Right renal cortex interstitium (tissue), 3 donors: ENCODE measurements around the gene FAM185A. TPM values are rescaled to one million over a fixed set of nuclear protein-coding genes. Genes with fewer than 3 reads are reported as not detected.
"Not testable (repeated sequence)": the region's sequence is repeated elsewhere in the genome, so short reads cannot be mapped to it uniquely, and the experiment has no call there.

ENCODE experiments used
- DNase-seq, 3 donors: peaks; one replicate each; pipeline ENCODE4 v3.0.0-alpha.2; 2013; ENCODE audit warnings: low read depth in 3 of 3, low spot score in 2 of 3
- polyA plus RNA-seq, 3 donors: library from polyadenylated mRNA; unstranded; fragments of 120-200 nt; gene quantifications; one replicate each; pipeline ENCODE4 v1.2.1, GENCODE V29; 2013; ENCODE audit not compliant: insufficient read length in 3 of 3

Gene FAM185A
- polyA plus RNA-seq, 3 donors, result 9.9 to 12.2 (median 12.1) TPM

DNA sequence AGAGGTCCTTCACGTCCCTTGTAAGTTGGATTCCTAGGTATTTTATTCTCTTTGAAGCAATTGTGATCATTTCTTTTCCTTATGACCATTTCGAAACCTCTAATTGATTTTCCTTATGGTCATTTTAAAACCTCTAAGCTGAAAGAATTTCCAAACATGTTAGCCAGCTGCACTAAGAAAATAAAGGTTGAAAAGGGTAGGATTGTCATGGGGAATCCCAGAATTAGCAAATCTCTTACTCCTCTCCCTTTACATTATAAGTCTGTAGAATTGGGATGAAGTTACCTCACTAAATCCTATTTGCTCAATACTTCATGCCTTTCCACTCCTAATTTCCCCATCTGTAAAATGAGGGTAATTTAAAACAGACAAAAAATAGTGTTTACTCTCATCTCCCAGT lies 79.5 kb downstream of the FAM185A start:
- no peak for DNase-seq

DNA sequence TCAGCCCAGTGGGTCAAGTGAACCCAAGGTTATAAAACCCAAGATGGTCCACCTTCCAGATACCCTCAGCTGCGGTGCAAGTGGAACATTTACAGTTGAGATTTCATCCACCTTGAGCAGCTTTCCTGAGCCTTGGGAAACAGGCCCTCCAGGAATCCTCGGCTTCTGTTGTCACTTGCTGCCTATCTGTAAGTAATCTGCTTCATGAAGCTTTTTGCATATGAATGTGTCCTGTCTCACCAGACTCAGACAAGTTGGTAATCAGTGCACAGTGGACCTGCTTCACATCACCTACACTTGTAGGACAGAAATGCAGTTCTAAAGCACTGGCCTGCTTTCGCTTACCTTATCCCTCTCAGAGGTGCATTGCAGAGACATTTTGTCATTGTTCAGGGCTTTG lies 80.3 kb downstream of the FAM185A start:
- no peak for DNase-seq

DNA sequence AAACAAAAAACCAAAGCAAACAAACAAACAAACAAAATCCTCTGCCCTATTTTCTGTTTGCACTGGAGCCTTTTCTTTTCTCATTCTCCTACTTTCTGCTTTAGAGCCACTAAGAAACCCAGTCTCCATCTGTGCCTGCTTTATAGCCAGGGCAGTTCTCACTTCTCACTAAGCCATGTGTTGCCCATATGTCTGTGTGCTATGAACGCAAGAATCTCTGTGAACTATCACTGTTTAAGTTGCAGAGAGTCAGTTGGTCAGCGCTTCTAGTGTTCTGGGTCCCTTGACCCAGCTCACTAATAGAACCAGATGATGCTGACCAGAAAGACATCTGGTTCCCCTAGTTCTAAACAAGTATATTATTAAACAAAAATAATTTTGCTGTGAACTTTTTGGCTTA lies 81.4 kb downstream of the FAM185A start:
- DNase-seq, result no peak

DNA sequence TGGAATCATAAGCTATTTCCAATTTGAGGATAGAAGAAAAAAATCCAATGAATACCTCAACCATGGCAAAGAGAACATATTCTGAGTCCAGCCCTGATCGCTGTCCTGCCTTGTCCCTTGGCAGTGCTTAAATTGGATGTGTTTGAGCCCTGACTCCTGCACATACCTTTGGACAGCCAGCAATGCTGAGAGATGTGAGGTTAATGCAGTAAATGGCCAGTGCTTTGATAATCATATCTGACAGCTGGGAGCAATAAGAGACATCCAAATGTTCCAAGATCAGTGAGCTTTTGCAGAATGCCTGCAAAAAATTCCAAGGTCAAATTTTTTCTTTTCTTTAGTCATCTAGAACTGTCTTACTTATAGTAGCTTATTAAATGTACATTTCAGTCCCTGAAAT lies 83.9 kb downstream of the FAM185A start:
- DNase-seq, result no peak

DNA sequence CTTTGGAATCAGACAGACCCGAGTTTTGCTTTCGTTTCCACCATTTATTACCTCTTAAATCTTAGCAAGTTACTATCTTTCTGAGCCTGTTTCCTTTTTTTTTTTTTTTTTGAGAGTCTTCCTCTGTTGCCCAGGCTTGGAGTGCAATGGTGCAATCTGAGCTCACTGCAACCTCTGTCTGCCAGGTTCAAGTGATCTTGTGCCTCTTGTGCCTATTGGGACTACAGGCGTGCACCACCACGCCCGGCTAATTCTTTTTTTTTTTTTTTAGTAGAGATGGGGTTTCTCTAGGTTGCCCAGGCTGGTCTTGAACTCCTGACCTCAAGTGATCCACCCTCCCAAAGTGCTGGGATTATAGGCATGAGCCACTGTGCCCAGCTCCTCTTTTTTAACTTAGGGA lies 84.5 kb downstream of the FAM185A start:
- DNase-seq, result no peak

DNA sequence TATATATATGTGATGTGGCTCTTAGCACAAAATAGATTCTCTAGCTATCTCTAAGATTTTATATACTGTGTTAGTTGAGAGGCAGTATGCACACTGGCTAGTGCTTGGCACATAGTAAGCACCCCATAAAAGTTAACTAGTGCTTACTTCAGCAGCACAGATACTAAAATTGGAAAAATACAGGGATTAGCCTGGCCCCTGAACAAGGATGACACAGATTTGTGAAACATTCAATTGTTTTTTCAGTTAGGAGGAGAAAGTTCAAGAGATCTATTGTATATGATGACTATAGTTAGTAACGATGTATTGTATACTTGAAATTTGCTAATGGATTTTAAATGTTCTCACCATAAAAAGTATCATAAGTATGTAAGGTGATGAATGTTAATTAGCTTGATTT lies 85.7 kb downstream of the FAM185A start:
- DNase-seq, result no peak

DNA sequence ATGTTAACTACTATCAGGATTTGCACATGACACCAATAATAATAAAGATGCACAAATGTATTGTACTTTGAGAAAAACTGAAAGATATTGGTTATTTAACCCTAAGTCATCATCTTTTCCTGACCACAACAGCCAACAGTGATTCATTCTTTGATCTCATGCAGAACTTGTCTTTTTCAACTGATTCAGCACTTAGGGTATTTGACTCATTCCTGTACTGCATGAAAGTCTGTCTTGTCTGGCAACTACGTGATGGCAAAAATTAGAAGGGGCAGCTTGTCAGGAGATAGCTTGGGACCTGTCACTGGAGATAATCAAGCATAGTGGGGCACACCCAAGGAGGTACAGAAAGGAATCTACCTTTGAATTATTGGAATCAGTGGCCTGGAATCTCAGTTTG lies 86.2 kb downstream of the FAM185A start:
- DNase-seq, result no peak

DNA sequence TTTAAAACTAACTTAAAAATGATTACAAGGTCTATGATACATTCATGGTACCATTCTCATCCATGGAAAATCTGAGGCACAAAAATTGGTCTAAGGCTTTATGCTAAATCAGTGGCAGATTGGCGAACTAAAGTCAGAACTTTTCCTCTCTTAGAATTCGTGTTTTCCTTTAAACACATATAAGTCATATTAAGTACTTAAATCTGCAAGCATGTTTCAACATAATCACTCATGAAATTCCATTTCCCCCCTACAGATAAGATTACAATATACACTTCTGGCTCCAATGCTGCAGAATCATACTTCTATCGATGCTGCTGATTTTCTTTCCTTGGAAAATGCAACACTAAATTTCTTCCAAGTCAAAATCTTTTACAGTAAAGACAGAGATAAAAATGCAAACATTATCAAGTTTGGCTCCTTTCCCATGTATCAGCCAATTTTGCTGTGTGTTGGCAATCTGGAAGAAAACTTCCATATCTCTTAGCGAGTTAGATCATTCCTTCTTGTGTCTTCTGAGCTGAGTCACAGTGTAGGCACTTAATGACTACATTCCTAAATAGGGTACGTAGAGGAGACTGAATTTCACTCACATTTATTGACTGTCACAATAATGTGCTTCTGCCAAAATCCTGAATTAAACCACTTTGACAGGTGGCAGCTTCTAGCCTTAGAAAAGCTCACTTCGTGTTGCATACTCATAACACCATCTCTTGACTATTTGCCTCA lies 87.6 kb downstream of the FAM185A start:
- no peak for DNase-seq

DNA sequence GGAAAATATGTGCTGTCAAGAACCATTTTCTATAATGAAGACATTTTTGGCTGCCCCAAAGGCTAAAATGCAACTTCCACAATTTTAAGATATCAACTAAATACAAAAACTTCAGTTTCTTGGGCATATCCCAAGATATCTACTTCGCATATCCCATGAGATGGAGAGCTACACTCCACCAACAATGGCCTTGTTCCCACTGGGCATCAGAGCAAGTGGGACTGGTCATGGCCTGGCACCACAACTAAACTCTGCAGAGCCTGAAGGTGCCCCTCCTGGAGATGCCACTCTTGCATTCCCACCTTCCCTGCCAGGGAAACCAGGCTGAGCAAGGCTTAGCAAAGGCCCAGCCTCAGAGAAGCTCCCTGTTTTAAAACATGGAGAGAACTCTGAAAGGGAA lies 88.2 kb downstream of the FAM185A start:
- DNase-seq, result no peak

DNA sequence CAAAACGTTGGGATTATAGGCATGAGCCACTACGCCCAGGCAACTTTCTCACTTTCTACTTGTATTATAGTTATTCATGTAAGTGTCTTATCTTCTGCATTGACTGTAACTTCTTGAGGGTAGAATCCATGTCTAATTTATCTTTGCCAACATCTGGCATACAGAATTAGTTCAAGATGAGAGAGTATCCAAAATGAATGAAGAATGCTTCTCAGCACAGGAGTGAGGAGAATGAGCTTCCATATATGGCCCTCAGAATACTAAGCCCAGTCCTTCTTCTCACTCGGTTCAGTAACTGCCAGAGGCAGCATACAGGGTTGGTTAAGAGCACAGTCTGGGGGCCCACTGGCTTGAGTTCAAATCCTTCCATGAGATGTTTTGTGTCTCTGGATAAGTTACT lies 89.0 kb downstream of the FAM185A start:
- DNase-seq, result no peak

DNA sequence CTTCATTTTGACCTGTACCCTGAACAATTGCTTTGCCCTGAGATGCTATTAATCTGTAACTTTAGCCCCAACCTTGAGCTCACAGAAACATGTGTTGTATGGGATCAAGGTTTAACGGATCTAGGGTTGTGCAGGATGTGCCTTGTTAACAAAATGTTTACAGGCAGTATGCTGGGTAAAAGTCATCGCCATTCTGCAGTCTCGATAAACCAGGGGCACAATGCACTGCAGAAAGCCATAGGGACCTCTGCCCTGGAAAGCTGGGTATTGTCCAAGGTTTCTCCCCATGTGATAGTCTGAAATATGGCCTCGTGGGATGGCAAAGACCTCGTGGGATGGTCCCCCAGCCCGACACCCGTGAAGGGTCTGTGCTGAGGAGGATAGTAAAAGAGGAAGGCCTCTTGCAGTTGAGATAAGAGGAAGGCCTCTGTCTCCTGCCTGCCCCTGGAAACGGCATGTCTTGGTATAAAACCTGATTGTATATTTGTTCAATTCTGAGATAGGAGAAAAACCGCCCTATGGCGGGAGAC lies 89.8 kb downstream of the FAM185A start:
- DNase-seq, result not testable (repeated sequence)

DNA sequence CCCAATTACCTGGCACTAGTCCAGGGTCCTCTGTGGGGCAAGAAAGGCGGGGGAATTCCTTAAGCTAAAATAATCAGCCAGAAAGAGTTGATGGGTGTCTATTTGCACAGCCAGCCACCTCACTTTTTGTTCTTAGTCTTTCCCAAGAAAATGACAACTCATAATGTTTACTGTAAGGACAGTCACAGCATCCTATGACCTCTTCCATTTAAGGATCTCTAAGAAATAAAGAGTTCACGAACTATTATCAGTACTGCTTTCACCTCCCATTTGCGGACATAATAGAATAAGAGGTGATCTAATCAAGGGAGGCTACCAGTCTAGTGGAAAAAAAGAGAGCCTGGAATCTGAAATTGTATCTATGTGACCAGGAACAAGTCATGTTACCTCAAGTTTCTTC lies 91.6 kb downstream of the FAM185A start:
- no peak for DNase-seq

DNA sequence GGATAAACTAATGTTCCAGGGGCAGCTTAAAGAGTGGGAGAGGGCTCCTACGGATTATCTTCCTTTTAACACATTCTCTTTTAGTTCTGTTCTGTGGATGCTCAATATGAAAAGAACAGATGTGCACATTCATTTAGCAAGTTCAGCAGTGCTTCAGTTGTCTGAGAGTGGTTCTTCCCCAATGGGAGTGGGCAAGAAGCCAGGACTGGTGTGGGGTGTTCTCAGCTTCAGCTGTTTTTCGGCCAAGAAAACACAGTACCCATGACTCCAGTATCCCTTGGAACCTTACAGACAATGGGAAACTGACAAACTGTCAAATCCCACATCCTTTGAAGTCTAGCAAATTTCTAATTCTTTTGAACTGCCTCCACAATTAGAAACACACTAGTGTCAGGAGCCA lies 92.5 kb downstream of the FAM185A start:
- no peak for DNase-seq

DNA sequence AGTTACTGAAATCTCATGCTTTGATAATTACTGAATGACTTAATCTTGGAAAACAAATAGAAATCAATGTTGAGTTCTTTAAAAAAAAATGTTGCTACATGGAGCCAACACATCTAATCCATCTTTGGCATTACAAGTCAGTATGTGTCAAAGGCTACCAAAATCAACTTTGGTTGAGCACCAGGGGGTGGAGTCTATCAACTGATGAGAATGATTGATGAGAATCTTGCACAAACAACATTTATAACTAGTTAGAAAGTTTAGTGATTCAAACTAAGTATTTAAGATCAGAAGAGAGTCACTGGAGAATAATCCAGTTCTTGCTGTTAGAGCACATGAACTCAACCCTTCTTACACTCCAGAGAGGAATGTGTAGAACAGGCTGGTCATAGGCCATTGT lies 93.5 kb downstream of the FAM185A start:
- no peak for DNase-seq

DNA sequence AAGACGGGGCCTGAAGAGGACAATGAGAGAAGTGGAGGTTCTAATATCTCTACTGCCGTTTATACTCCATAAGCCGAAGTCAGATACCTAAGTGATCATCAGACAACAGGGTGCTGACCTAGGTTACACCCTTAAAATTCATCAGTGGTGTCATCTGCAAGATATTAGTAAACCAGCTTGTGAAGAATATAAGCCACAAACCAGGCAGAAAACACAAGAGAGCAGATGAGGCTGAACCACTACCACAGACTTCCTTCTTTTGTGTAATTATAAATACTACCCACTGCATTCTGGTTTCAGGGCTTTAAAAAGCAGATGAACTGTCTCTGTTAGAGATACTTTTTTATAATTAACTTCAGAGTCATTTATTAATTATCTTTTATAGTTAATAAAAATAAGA lies 95.1 kb downstream of the FAM185A start:
- DNase-seq, result no peak

DNA sequence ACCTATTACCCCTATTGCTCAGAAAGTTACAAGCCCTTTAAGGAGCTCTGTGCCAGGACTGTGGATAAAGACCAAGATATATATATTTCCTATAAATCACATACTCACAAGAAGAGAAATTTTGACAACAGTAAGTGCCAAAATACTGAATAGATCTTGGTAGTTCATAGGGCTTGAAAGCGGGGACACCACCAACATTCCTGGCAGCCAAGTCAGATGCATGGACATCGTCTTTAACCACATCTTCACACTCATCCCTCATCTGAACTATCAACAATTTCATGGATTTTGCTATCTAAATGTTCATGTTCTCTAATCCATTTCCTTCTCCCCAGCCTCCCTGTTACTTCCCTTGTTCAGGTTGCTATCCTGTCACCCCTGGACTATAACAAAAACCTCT lies 96.5 kb downstream of the FAM185A start:
- no peak for DNase-seq

DNA sequence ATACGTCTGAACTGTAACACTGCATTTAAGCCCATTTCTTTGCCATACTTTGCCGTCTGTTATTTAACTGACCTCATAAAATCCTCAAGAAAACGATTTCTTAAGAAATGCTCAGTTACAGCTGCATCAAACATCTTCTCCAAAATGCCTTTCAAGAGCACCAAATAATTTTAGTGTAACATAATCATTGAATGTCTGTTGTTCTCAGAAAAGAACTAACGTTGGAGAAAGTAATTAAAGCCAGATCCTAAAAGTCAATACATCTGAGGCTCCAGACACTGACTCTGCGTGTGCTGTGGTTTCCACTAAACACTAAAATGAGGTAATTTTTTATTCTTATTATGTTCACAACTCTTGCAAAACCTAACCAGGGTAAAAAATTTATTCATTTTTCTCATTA lies 100.3 kb downstream of the FAM185A start:
- DNase-seq, result no peak

DNA sequence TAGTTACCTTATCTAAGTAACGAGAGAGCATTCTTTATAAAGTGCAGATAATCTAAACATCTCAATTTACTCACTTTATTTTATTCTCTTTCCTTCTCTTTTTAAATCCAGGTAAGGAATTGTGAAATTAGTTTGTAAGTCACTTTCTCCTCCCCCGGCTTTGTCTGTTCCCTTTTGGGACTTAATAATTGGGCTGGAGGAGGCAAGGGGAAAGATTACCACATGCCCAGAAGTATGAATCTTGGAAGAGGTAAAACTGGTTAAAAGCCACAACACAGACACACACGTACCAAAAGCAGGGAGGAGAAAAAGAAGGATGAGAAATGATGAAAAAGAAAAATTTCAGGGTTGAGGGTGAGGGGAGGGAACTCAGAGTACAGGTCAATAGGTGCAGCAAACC lies 100.7 kb downstream of the FAM185A start:
- DNase-seq, result no peak

DNA sequence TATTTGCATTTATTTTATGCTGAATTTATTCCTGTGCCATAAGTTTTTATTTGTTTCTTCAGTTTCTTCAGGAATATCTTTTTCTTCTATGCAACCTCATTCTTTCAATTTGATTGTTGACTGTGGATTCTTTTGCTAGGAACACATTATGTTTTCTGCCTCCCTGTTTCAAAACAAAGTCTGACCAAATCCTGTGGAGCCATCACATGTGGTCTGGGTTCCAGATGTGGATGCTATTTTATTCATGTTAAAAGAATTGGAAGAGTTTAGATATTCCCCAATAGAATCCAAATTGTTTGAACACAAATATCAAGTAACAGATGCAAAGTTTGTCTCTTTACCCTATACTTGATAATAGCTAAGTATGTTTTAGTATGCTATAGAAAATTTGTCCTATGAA lies 107.2 kb downstream of the FAM185A start:
- no peak for DNase-seq
